GM12801 (cell line): ENCODE results near the gene FYN.

Experiments
- CTCF ChIP-seq: IDR thresholded peaks from one replicate; pipeline ENCODE4 v1.5.1; 2011; ENCODE audit warnings: control low read depth; ENCODE audit not compliant: insufficient read length; ENCODE audit errors: extremely low read depth

Gene FYN

DNA sequence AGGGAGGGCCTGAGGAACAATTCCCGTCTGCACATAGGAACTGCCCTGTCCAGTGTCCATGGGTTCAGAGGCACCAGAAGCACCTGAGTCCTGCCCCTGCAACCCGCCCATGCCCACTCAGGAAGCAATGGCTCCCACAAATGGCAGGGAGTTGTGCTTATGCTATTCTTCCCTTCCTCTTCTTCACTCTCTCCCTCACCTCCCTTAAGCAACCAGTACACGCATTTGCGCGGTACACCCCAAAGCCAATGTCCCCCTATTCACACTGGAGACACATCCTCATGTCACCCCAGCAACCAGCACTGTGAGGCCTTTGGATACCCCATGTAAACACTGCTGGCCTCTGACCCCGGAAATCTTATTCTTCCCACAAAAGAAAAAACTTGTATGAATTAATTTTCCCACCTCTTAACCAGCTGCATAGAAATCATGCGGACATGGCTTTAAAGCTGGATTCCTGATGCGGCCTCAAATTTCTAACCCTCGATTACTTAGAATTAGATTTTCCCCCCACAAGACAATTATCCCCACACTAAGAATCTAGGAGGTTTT, 30.9 kb downstream of the FYN start:
- TF ChIP-seq CTCF: no peak

- TF ChIP-seq CTCF: no peak
Measured at GRCh38 chr6:111841822-111842221, 31.4 kb downstream of the FYN start.

- TF ChIP-seq CTCF: no peak
Measured at GRCh38 chr6:111840803-111841202, 32.4 kb downstream of the FYN start.

- TF ChIP-seq CTCF: no peak
Measured at GRCh38 chr6:111838749-111839484, 34.3 kb downstream of the FYN start.

- no peak for TF ChIP-seq CTCF
Measured at GRCh38 chr6:111837641-111838500, 35.4 kb downstream of the FYN start.

GRCh38 chr6:111837007-111837406, 36.2 kb downstream of the FYN start:
- no peak for TF ChIP-seq CTCF

DNA sequence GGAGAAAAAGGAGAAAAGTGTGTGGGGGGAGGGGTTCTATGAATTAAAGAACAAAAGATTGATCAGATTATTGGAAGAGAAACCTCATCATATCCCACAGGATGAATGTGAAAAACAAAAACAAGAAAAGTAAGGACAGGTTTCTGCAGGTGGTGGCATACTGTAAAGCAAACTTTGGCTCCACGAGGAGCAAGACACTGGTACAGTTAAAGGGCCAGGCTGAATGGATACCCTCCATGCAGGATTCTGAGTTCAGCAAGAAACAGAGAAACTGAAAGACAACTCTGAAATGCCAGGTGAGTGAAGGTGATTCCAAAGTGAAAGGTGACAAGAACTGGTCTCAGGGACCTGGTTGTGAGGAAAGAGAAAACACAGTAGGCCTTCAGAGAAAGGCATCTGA, 37.4 kb downstream of the FYN start:
- TF ChIP-seq CTCF: no peak
